GM20000 (cell line): ENCODE results near the gene STEAP2.

ENCODE experiments used
- DNase-seq: peaks from one replicate; pipeline ENCODE4 v3.0.0; 2012; ENCODE audit warnings: low spot score
- TF ChIP-seq, protein P1 (sequence below): IDR thresholded peaks from 2 replicates; pipeline ENCODE4 v1.5.1; 2012; ENCODE audit warnings: mild to moderate bottlenecking, control low read depth; ENCODE audit errors: extremely low read depth, missing control alignments

STEAP2 gene

DNA sequence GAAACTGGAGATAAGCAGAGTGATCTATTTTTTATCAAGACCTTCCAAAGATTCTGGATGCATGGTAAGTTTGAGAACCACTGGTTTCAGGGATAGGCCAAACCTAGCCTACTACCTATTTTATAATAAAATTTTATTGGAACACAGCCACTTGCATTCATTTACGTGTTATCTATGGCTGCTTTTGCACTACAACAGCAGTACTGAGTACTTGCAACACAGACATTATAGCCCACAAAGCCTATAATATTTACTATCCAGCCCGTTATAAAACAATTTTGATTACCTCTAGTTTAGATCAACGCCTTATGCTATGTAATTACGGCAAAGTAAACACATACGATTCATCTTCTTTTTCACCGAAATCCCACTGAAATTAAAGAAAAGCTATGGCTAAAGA lies 38.9 kb upstream of the STEAP2 start:
- TF ChIP-seq, protein P1, sequence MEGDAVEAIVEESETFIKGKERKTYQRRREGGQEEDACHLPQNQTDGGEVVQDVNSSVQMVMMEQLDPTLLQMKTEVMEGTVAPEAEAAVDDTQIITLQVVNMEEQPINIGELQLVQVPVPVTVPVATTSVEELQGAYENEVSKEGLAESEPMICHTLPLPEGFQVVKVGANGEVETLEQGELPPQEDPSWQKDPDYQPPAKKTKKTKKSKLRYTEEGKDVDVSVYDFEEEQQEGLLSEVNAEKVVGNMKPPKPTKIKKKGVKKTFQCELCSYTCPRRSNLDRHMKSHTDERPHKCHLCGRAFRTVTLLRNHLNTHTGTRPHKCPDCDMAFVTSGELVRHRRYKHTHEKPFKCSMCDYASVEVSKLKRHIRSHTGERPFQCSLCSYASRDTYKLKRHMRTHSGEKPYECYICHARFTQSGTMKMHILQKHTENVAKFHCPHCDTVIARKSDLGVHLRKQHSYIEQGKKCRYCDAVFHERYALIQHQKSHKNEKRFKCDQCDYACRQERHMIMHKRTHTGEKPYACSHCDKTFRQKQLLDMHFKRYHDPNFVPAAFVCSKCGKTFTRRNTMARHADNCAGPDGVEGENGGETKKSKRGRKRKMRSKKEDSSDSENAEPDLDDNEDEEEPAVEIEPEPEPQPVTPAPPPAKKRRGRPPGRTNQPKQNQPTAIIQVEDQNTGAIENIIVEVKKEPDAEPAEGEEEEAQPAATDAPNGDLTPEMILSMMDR = no peak
- DNase-seq = no peak

DNA sequence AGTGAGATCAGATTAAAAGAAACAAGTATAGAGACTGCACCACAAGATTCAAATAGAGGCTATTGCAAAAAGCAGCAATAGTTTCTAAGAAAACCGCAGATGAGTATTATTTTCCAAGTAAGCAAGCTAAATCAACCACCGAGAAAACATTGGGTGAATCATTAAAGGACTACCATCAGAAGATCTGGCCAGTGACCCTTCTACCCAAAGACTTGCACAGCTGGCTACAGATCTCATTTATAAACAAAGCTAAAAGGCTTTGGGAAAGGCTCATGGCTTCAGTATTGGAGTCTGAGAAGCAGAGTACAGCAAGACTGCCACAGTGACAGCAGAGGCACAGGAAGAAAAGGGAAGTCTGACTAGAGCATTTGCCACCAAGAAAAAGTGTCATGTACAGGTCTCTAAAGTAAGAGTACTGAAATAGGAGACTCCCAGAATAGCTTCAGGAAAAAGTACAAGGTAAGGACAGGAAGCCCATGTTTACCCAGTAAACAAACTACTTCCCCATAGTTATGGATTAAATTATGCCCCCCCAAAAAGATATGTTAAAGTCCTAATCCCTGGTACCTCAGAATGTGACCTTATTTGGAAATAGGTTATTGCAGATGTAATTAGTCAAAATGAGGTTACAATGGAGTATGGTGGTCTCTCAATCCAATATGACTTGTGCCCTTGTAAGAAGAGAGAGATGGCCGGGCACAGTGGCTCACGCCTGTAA lies 38.3 kb upstream of the STEAP2 start:
- TF ChIP-seq, protein P1 = no peak
- DNase-seq = peak; percentile 23

DNA sequence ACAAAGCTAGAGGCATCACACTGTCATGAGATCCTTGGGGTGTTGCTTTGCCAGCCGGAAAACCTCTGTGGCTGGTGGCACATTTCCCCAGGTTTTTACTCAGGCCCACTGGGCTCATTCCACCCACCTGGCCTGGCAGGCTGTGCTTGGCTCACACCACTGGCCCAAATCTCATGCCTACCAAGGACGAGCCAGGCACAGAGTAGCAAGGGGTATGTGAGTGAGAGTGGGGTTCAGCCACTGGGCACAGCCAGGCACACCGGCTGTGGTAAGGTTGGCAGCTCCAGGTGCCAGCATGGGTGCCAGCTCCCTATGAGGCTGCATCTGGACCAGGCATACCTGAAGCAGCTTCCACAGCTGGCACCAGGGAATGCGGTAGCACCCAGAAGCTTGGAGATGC lies 35.9 kb upstream of the STEAP2 start:
- TF ChIP-seq, protein P1 = no peak
- DNase-seq = no peak

GRCh38 chr7:90176195-90176594 lies 35.3 kb upstream of the STEAP2 start:
- TF ChIP-seq, protein P1 = no peak
- DNase-seq = no peak

GRCh38 chr7:90178166-90178565 lies 33.4 kb upstream of the STEAP2 start:
- TF ChIP-seq, protein P1 = no peak
- DNase-seq = no peak

DNA sequence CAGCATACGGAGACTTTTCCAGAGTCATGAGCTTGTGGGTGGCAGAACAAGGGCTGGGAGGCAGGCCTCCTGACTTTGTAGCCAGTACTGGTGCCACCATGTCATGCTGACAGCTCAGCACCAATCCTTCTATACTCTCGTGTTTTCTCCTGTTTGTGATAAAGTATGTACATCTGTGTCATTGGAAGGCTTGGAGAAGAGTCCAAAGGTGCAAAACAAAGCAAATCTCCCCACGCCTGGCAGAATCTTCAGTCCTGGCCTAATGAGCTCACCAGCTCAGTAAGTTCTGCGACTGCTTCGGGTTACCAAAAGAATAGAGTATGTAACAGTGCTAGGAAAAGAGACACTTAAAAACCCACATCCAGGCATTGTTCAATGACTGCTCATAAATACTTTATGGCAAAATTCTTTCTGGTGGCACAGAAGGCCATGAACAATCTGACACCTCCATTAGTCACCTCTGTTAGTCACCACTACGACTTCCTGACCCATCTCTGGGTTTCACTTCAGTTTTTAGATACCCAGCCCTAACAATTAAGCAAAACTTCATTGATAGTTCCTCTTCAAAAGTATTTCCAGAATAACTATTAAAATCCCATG lies 32.8 kb upstream of the STEAP2 start:
- TF ChIP-seq, protein P1 = no peak
- DNase-seq = peak; percentile 29

GRCh38 chr7:90180011-90180585 lies 31.4 kb upstream of the STEAP2 start:
- DNase-seq = no peak
- TF ChIP-seq, protein P1 = no peak
